Right lobe of liver (tissue), 4 donors: ENCODE results near the gene SLC25A13.

Source experiments
- CTCF ChIP-seq, 4 donors: fragments of 200-600 bp in 3 of 4; fragments of 450-650 bp in 1 of 4; IDR thresholded peaks; one replicate each; pipeline versions ENCODE4 v1.5.1 to v1.8.0; 2016 to 2022; ENCODE audit warnings: antibody characterized with exemption in 4 of 4, mild to moderate bottlenecking in 2 of 4
- POLR2A ChIP-seq: fragments of 450-650 bp; IDR thresholded peaks from one replicate; pipeline ENCODE4 v1.6.1; 2017; ENCODE audit warnings: antibody characterized with exemption, mild to moderate bottlenecking
- donor health status: DM: no; HTN: no; CAD: no.
- donor health status: DM: no; HTN: no; CAD: no.
- donor health status: DM: no; HTN: yes; CAD: no.

GRCh38 chr7:96285579-96285978, 36.3 kb downstream of the SLC25A13 start:
- no peak for TF ChIP-seq POLR2A
- TF ChIP-seq CTCF (IDR thresholded peaks at IDR 0.05): no peak
